Thyroid gland (tissue), 4 donors: Measurements from ENCODE around the gene GDPD4. TPM values are rescaled to one million over a fixed set of nuclear protein-coding genes. Genes with fewer than 3 reads are reported as not detected.

ENCODE experiments used
- DNase-seq, 2 donors: peaks; one replicate each; pipeline ENCODE4 v3.0.0-alpha.2; 2019
- H3K27ac ChIP-seq, 3 donors: fragments of 200-600 bp; sonication (generic); 1 replicate in 2 of 3; 2 replicates in 1 of 3; pipeline ENCODE4 v1.5.1; 2016 to 2019; ENCODE audit warnings: mild to moderate bottlenecking in 1 of 3, moderate library complexity in 1 of 3
- H3K27me3 ChIP-seq: fragments of 200-600 bp; sonication (generic); one replicate; pipeline ENCODE4 v1.5.1; 2019
- H3K36me3 ChIP-seq, 2 donors: fragments of 200-600 bp; sonication (generic); one replicate each; pipeline ENCODE4 v1.5.1; 2016 to 2019
- H3K4me1 ChIP-seq, 2 donors: fragments of 200-600 bp; sonication (generic); one replicate each; pipeline ENCODE4 v1.5.1; 2017 to 2019
- H3K4me3 ChIP-seq, 3 donors: fragments of 200-600 bp; sonication (generic); replicated peaks in 1 of 3; 1 replicate in 2 of 3; 2 replicates in 1 of 3; pipeline ENCODE4 v1.5.1; 2016; ENCODE audit warnings: mild to moderate bottlenecking in 1 of 3
- H3K9me3 ChIP-seq: fragments of 200-600 bp; sonication (generic); one replicate; pipeline ENCODE4 v1.5.1; 2017
- CTCF ChIP-seq, 6 experiments: fragments of 200-600 bp in 3 of 6; fragments of 450-650 bp in 3 of 6; sonication (generic) in 3 of 6; IDR thresholded peaks; one replicate each; pipeline ENCODE4 v1.5.1; 2016 to 2019; ENCODE audit warnings: antibody characterized with exemption in 6 of 6, mild to moderate bottlenecking in 2 of 6, inconsistent platforms in 1 of 6, moderate library complexity in 1 of 6
- POLR2A ChIP-seq, 2 donors: fragments of 450-650 bp; IDR thresholded peaks; one replicate each; pipeline ENCODE4 v1.6.1; 2017; ENCODE audit warnings: antibody characterized with exemption in 2 of 2, mild to moderate bottlenecking in 2 of 2, moderate library complexity in 1 of 2
- WGBS, 2 donors: methylation state at CpG; one replicate each; pipeline ENCODE4 v1.1.5; 2017; 5-methylcytosine and 5-hydroxymethylcytosine counted together
- intact Hi-C: fragments of 100-400 bp; cut with DNase I; formaldehyde crosslinking; loops from one replicate; pipeline ENCODE4 v1.15.1; 2023
- total RNA-seq, 4 donors: library from RNA; depleted of rRNA; stranded (reverse); fragments of >200 nt; gene quantifications; one replicate each; pipeline ENCODE4 v1.2.3, GENCODE V29; 2016

Gene GDPD4
- total RNA-seq, 4 donors from 2014 or later, result 3.6 TPM; not detected in 3

DNA sequence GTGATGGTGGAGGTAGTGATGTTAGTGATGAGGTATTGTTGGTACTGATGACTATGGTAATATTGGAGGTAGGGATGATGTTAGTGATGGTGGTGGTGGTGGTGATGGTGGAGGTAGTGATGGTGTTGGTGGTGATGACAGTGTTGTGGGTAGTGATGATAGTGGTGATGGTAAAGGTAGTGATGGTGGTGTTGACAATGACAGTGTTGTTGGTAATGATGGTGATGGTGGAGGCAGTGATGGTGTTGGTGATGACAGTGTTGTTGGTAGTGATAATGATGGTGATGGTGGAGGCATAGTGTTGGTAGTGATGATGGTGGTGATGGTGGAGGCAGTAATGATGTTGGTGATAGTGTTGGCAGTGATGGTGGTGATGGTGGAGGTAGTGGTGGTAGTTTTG is 108.3 kb downstream of the GDPD4 start:
- no peak for DNase-seq
- intact Hi-C loops, result loop anchor here (2.0 to 10.0 kb wide), 2 partner anchors 148 to 356 kb away; no protein-coding TSS in a partner anchor
- no peak overlapping the region for H3K27ac ChIP-seq
- H3K36me3 ChIP-seq, result no peaks in the 10 kb centered on the region
- H3K27me3 ChIP-seq, result no peaks in the 10 kb centered on the region
- H3K4me1 ChIP-seq, result peaks cover 0 to 5% of the 10 kb centered on the region in 2 donors
- TF ChIP-seq CTCF (IDR thresholded peaks at IDR 0.05) (no peak), POLR2A (IDR thresholded peaks at IDR 0.05) (no peak)
- H3K9me3 ChIP-seq, result no peaks in the 10 kb centered on the region
- H3K4me3 ChIP-seq, result no peak overlapping the region

DNA sequence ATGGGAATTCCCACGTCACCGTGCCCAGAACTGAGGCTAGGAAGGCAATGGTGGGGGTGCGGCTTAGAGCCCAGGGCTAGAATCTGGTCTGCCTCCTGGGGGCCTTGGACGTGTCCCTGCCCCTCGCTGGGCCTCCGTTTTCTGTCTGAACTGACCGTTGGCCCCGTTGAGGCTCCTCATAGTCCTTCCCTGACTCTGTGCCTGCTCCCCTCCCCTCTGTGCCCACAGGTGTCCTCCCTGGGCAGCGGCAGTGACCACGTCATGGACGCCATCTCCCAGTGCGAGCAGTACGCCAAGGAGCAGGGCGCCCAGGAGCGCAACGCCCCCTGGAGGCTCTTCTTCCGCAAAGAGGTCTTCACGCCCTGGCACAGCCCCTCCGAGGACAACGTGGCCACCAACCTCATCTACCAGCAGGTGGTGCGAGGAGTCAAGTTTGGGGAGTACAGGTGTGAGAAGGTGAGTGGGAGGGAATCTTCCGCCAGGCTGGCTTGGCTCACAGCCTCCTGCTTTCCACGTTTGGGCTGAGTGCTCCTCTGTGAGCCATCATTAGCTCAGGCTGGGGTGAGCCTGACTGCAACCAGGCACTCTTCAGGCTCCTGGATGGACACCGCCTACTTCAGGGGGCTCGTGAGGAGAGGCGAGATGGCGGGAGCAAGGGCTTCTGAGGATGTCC is 109.5 kb downstream of the GDPD4 start:
- Histone ChIP-seq H3K4me1 (peaks cover 0 to 5% of the 10 kb centered on the region in 2 donors), H3K36me3 (no peaks in the 10 kb centered on the region), H3K9me3 (no peaks in the 10 kb centered on the region), H3K27me3 (no peaks in the 10 kb centered on the region), H3K4me3 (no peak overlapping the region), H3K27ac (peak overlapping the region in 1 of 3 donors; percentile 38)
- peak; percentile 95 to 96 for DNase-seq
- WGBS, 2 donors, result 19 to 41% methylated on average over 12 to 23 of the region's 27 CpGs
- intact Hi-C loops, result loop anchor here (2.0 to 10.0 kb wide), 2 partner anchors 147 to 357 kb away; no protein-coding TSS in a partner anchor
- TF ChIP-seq POLR2A (IDR thresholded peaks at IDR 0.05), result no peak
- peak; percentile 37 to 99 (median 90) for TF ChIP-seq CTCF (IDR thresholded peaks at IDR 0.05)

- peak; percentile 21 to 31 for DNase-seq
- peak overlapping the region in 1 of 3 donors; percentile 38 for H3K27ac ChIP-seq
- H3K9me3 ChIP-seq, result no peaks in the 10 kb centered on the region
- peaks cover 0 to 5% of the 10 kb centered on the region in 2 donors for H3K4me1 ChIP-seq
- intact Hi-C loops, result loop anchor here (10.0 kb wide), 1 partner anchor 147 kb away; no protein-coding TSS in a partner anchor
- TF ChIP-seq CTCF (IDR thresholded peaks at IDR 0.05) (no peak), POLR2A (IDR thresholded peaks at IDR 0.05) (no peak)
- no peaks in the 10 kb centered on the region for H3K27me3 ChIP-seq
- no peak overlapping the region for H3K4me3 ChIP-seq
- no peaks in the 10 kb centered on the region for H3K36me3 ChIP-seq
- WGBS, 2 donors, result 64 to 86% methylated on average over 10 to 11 of the region's 11 CpGs
These were observed 110.1 kb downstream of the GDPD4 start for GRCh38 chr11:77191429-77191822.

GRCh38 chr11:77190331-77191075 is 111.0 kb downstream of the GDPD4 start:
- Histone ChIP-seq H3K36me3 (no peaks in the 10 kb centered on the region), H3K9me3 (no peaks in the 10 kb centered on the region), H3K27me3 (no peaks in the 10 kb centered on the region), H3K4me3 (no peak overlapping the region), H3K4me1 (peaks cover 0 to 5% of the 10 kb centered on the region in 2 donors), H3K27ac (no peak overlapping the region)
- WGBS, 2 donors, result 86 to 96% methylated on average over 9 to 17 of the region's 21 CpGs
- no peak for DNase-seq
- TF ChIP-seq CTCF (IDR thresholded peaks at IDR 0.05), result no peak
- TF ChIP-seq POLR2A (IDR thresholded peaks at IDR 0.05), result no peak
- intact Hi-C loops, result loop anchor here (10.0 kb wide), 1 partner anchor 146 kb away; no protein-coding TSS in a partner anchor
